ENCODE data around the gene RAB4B.
"Not testable (repeated sequence)": the region's sequence is repeated elsewhere in the genome, so short reads cannot be mapped to it uniquely, and the experiment has no call there.

DNA sequence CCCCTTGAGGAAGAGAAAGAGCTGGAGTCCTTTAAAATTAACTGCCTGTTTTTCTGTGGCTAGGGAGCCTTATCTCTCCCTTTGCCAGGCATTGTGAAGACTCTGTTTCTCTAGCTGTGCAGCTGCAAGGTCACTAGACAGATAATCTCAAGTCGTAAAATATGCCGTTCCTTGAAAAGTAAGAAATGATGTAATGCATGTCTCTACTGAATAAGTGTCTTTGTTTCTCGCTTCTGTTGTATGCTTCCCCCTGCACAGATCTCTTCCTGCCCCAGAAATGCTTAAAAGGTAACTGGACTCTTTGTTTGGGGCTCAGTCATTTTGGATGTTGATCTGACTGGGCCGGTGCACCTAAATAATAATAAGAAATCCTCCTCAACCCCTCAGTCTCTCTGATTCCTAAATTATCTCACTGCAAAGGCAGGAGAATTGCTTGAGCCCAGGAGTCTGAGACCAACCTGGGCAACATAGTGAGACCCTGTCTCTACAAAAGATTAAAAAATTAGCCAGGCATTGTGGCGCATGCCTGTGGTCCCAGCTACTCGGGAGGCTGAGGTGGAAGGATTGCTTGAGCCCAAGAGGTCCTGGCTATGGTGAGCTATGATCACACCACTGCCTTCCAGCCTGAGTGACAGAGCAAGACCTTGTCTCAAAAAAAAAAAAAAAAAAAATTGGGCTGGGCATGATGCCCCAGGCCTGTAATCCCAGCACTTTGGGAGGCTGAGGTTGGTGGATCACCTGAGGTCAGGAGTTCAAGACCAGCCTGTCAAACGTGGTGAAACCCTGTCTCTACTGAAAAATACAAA is 55.9 kb downstream of the RAB4B start:
- TF ChIP-seq, protein P1, sequence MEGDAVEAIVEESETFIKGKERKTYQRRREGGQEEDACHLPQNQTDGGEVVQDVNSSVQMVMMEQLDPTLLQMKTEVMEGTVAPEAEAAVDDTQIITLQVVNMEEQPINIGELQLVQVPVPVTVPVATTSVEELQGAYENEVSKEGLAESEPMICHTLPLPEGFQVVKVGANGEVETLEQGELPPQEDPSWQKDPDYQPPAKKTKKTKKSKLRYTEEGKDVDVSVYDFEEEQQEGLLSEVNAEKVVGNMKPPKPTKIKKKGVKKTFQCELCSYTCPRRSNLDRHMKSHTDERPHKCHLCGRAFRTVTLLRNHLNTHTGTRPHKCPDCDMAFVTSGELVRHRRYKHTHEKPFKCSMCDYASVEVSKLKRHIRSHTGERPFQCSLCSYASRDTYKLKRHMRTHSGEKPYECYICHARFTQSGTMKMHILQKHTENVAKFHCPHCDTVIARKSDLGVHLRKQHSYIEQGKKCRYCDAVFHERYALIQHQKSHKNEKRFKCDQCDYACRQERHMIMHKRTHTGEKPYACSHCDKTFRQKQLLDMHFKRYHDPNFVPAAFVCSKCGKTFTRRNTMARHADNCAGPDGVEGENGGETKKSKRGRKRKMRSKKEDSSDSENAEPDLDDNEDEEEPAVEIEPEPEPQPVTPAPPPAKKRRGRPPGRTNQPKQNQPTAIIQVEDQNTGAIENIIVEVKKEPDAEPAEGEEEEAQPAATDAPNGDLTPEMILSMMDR (tag by site-specific recombination; IDR thresholded peaks at IDR 0.05): not testable (repeated sequence)
- TF ChIP-seq YY1 (tag by site-specific recombination; IDR thresholded peaks at IDR 0.05); ZNF514 (tag by site-specific recombination; IDR thresholded peaks at IDR 0.05); ZNF555 (tag by site-specific recombination; conservative IDR thresholded peaks at IDR 0.05); RBAK (tag by site-specific recombination; IDR thresholded peaks at IDR 0.05); ZSCAN30 (tag by site-specific recombination; IDR thresholded peaks at IDR 0.05); ZNF184 (tag by site-specific recombination; IDR thresholded peaks at IDR 0.05); TCF7L2 (IDR thresholded peaks at IDR 0.05; ENCODE audit: borderline replicate concordance, low read depth, low read length): not testable (repeated sequence)
- TF ChIP-seq, protein P2, sequence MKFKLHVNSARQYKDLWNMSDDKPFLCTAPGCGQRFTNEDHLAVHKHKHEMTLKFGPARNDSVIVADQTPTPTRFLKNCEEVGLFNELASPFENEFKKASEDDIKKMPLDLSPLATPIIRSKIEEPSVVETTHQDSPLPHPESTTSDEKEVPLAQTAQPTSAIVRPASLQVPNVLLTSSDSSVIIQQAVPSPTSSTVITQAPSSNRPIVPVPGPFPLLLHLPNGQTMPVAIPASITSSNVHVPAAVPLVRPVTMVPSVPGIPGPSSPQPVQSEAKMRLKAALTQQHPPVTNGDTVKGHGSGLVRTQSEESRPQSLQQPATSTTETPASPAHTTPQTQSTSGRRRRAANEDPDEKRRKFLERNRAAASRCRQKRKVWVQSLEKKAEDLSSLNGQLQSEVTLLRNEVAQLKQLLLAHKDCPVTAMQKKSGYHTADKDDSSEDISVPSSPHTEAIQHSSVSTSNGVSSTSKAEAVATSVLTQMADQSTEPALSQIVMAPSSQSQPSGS (tag by site-specific recombination; IDR thresholded peaks at IDR 0.05; ENCODE audit: low read depth): peak; percentile 94
- TF ChIP-seq, protein P3, sequence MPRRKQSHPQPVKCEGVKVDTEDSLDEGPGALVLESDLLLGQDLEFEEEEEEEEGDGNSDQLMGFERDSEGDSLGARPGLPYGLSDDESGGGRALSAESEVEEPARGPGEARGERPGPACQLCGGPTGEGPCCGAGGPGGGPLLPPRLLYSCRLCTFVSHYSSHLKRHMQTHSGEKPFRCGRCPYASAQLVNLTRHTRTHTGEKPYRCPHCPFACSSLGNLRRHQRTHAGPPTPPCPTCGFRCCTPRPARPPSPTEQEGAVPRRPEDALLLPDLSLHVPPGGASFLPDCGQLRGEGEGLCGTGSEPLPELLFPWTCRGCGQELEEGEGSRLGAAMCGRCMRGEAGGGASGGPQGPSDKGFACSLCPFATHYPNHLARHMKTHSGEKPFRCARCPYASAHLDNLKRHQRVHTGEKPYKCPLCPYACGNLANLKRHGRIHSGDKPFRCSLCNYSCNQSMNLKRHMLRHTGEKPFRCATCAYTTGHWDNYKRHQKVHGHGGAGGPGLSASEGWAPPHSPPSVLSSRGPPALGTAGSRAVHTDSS (tag by site-specific recombination; IDR thresholded peaks at IDR 0.05): not testable (repeated sequence)
- TF ChIP-seq ZBTB20 (tag by site-specific recombination; IDR thresholded peaks at IDR 0.05) (peak; percentile 30; the same call in 1 of the 2 replicates), ZNF843 (tag by site-specific recombination; IDR thresholded peaks at IDR 0.05) (peak; percentile 63; the same call in 1 of the 2 replicates)
- TF ChIP-seq, protein P4, sequence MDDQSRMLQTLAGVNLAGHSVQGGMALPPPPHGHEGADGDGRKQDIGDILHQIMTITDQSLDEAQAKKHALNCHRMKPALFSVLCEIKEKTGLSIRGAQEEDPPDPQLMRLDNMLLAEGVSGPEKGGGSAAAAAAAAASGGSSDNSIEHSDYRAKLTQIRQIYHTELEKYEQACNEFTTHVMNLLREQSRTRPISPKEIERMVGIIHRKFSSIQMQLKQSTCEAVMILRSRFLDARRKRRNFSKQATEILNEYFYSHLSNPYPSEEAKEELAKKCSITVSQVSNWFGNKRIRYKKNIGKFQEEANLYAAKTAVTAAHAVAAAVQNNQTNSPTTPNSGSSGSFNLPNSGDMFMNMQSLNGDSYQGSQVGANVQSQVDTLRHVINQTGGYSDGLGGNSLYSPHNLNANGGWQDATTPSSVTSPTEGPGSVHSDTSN (CRISPR knock-in tag; IDR thresholded peaks at IDR 0.05): not testable (repeated sequence)
- TF ChIP-seq, protein P5, sequence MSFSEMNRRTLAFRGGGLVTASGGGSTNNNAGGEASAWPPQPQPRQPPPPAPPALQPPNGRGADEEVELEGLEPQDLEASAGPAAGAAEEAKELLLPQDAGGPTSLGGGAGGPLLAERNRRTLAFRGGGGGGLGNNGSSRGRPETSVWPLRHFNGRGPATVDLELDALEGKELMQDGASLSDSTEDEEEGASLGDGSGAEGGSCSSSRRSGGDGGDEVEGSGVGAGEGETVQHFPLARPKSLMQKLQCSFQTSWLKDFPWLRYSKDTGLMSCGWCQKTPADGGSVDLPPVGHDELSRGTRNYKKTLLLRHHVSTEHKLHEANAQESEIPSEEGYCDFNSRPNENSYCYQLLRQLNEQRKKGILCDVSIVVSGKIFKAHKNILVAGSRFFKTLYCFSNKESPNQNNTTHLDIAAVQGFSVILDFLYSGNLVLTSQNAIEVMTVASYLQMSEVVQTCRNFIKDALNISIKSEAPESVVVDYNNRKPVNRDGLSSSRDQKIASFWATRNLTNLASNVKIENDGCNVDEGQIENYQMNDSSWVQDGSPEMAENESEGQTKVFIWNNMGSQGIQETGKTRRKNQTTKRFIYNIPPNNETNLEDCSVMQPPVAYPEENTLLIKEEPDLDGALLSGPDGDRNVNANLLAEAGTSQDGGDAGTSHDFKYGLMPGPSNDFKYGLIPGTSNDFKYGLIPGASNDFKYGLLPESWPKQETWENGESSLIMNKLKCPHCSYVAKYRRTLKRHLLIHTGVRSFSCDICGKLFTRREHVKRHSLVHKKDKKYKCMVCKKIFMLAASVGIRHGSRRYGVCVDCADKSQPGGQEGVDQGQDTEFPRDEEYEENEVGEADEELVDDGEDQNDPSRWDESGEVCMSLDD (tag by site-specific recombination; IDR thresholded peaks at IDR 0.05): not testable (repeated sequence)
